GM21717 (cell line): Measurements from ENCODE around the gene ANO7.

Experiments
- ATAC-seq: cut with Tn5 transposase; IDR thresholded peaks from one replicate; pipeline ENCODE4 v1.9.1; 2021; ENCODE audit warnings: mild to moderate bottlenecking, moderate library complexity; ENCODE audit not compliant: unreplicated experiment

ANO7 gene

GRCh38 chr2:241242306-241242705 is 53.8 kb downstream of the ANO7 start:
- no peak for ATAC-seq

- no peak for ATAC-seq
These were observed 55.9 kb downstream of the ANO7 start for GRCh38 chr2:241244368-241244767.

DNA sequence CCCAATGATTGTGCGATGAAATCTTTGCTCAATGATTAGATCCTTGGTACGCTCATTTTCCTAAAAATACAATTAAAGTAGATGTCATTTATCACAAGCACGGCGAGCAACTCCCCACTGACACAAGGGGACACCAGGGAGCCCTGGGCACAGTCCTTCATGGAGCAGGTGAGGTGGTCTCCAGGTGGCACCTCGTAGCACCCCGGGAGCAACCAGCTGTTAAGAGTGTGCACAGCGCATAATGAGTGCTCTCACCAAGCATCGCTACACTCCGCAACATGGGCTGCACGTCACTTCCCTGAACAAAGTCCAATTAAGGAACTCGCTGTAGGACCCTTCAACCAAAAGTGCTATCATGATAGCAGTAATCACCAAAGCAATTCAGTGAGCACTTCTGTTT is 59.8 kb downstream of the ANO7 start:
- ATAC-seq = no peak

DNA sequence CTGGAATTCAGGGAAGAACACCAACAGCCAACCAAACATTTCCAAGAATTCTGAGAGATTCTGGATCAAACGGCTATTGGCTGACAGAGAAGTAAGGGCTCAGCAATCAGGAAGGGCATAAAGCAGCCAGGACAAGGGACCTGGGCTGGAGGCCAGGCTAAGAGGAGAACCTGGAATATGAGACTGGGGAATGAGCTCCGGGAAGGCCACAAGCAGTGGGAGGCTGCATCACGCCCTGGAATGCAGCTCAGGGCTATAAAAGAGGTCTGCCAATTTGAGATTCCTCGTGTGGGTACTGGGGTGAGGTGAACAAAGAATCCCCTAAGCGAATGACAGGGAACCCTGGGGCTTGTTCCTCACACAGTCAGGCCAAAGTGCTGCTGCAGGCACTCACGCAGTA is 60.4 kb downstream of the ANO7 start:
- ATAC-seq = no peak

DNA sequence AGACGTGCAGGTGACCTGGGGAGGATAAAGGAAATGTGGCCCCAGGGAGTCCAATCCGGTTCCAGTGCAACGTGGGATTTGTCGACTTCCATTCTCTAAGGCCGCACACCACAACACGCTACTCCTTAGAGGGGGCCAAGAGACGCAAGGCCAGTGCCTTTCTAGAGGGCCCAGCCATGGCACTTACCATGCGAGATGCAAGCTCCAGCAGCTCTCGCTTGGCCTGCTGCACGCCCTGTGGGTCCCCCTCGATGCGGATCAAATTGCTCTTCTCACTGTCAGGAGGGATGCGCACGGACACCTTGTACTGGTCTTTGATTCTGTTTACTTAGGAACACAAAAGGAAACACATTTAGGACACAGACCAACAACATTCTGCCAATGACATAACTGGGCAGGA is 61.2 kb downstream of the ANO7 start:
- no peak for ATAC-seq

DNA sequence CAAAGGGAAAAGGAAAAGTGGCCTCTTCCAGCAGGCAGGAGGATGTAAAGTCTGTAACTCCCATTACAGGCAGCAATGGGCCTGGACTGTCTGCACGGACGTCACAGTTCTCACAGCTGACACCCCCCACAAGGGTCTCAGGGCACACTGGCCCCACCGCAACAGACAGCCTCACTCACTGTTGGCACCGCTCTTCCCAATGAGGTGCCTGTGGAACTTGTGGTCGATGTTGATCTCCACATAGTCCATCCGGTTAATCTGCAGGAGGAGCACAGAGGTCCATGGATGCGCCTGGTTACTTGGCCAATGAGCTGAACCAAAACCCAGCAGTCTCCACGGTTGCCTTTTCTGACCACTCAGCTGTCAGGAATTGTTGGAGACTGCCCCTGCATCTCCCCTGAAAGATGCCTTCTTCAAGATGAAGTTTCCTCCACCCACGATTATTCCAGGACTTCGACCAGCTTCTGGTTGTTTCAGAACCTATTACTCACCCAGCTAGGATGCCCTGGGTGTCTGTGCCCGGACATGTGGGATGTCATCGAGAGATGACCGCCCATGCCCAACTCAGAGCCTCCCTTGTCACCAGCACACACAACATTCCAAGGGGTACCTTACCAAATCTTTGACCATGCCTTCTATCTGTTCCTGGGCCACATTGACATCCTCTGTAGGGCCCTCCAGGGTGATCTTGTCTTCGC is 64.5 kb downstream of the ANO7 start:
- ATAC-seq = no peak

DNA sequence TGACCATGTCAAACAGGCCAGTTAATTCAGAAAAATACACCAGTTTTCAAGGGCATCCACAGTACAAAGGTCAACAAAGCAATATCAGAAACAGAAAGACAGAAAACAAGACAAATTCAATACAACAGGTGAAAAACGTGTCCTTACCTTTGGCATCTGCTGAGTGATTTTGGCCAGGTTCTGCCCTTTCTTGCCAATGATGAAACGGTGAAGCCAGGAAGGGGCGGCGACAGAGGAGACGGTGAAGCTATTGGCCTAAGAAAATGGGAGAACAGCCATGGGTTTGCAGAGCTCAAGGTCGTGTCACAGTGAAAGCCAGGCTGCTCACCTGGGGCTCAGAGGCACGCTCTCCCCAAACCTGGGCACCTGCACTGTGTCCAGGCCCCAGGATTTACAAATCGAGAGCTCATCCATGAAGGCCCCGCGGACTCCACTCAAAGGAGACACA is 66.5 kb downstream of the ANO7 start:
- ATAC-seq = no peak

- no peak for ATAC-seq
These were observed 67.2 kb downstream of the ANO7 start for GRCh38 chr2:241255542-241256167.

DNA sequence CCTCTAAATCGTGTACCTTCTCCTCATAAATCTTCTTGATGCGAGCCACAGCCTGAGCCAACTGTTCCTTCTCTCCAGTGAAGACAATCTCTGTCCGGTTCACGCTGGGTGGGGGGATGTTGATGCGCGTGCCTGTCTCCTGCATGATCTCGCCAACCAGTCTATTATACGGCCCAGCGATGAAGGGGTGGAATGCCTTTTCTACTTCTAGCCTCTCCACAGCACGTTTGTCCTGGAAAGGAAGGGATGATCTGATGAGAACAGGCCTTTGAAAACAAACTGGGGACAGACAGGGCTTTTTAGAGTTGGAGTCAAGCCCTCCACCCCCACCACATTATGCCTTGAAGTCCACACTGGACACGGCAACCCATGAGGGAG is 67.7 kb downstream of the ANO7 start:
- no peak for ATAC-seq

GRCh38 chr2:241257419-241258032 is 69.0 kb downstream of the ANO7 start:
- no peak for ATAC-seq

GRCh38 chr2:241258505-241259280 is 70.2 kb downstream of the ANO7 start:
- ATAC-seq = no peak

GRCh38 chr2:241260911-241261310 is 72.4 kb downstream of the ANO7 start:
- no peak for ATAC-seq

DNA sequence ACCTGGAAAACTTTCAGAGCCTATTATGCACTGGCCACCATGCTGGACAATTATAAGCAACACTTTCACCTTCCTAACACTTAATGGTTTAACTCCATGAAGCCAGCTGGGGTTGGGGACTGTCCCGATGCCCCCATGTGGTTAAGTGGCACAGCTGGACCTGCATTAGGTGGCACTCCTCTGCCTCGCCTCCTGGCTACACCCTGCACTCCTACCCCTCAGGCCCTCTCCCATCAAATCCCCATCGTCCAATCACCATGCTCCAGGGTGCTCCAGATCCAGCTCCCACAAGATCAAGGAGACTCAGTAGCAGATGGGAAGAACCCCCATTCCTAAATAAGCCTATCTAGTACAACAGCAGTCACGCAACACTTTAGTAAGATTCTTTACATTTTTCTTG is 73.2 kb downstream of the ANO7 start:
- ATAC-seq = no peak

- no peak for ATAC-seq
These were observed 74.6 kb downstream of the ANO7 start for GRCh38 chr2:241263061-241263460.

- ATAC-seq = no peak
These were observed 77.0 kb downstream of the ANO7 start for GRCh38 chr2:241265506-241265905.

- no peak for ATAC-seq
These were observed 79.0 kb downstream of the ANO7 start for GRCh38 chr2:241267249-241268067.

GRCh38 chr2:241268306-241268705 is 79.8 kb downstream of the ANO7 start:
- no peak for ATAC-seq

GRCh38 chr2:241268716-241269445 is 80.4 kb downstream of the ANO7 start:
- no peak for ATAC-seq

DNA sequence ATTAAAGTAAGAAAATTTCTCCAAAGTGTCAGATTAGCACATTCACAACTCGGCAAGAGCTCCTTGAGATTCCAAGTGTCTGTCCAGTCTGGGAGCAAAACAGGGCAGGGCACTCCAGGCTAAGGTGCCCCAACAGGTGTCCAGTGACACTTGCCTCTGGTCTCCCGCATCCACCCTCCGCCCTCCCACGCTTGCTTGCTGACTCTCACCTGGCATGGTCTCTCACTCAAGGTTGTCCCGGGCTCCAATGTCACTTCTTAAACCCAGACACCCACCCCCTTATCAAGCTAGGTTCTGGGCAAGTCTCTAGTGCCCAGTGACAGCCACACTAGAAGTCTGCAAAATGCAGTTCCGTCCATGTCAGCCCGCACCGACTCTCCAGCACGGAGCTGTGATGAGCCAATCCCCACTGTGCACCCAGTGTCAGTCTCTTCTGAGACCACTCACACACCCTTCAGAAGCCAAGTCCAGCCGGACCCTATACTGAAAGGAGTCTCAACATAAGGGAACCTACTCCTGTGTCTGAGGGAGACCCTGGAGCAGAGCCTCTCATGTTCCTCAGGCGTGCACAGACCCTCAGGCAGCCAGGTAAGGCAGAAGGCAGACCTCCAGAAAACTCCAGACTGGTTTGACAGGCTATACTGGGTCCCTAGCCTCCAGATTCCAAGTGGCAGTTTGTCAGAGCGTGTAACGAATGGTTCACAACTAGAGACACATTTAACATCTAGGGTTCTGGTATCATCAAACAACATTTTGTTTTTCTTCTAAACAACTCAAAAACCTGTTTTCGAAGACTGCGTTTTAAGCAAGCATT is 81.4 kb downstream of the ANO7 start:
- no peak for ATAC-seq
